ENCODE measurements around the gene MAMDC4.

DNA sequence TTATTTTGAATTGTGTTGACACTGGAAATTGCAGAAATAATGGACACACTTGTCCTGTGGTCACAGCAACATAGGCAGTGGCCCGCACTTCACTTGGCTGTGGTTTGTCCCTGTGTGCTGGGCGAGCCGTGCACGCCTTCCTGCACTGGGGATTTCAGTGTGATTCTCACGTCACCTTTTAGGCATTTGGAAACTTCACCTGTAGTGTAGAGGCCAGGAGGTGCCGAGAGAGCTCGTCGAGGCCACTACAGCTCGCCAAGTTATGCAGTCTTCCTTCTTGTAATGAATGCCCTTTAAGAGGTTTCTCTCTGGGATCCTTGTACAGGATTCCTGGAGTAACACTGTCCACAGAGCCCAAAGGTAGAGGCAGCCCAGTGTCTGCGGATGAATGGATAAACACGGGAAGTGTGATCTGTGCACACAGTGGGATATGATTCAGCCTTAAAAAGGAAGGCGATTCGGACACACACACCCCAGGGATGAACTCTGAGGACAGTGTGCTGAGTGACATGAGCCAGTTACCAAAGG is 48.9 kb downstream of the MAMDC4 start:
- TF ChIP-seq, protein P1, sequence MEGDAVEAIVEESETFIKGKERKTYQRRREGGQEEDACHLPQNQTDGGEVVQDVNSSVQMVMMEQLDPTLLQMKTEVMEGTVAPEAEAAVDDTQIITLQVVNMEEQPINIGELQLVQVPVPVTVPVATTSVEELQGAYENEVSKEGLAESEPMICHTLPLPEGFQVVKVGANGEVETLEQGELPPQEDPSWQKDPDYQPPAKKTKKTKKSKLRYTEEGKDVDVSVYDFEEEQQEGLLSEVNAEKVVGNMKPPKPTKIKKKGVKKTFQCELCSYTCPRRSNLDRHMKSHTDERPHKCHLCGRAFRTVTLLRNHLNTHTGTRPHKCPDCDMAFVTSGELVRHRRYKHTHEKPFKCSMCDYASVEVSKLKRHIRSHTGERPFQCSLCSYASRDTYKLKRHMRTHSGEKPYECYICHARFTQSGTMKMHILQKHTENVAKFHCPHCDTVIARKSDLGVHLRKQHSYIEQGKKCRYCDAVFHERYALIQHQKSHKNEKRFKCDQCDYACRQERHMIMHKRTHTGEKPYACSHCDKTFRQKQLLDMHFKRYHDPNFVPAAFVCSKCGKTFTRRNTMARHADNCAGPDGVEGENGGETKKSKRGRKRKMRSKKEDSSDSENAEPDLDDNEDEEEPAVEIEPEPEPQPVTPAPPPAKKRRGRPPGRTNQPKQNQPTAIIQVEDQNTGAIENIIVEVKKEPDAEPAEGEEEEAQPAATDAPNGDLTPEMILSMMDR (IDR thresholded peaks at IDR 0.05; ENCODE audit: borderline replicate concordance, extremely low read depth, low read length, poor library complexity, severe bottlenecking), result no peak
- no peak for TF ChIP-seq EZH2 (IDR thresholded peaks at IDR 0.05; ENCODE audit: borderline replicate concordance, low read depth, low read length, severe bottlenecking)

Data from DND-41 (cell line).